ENCODE results near the gene ERG28.
A peak's percentile ranks its signal among the peaks of the same experiment; 100 is the strongest.

ERG28 gene, protein sequence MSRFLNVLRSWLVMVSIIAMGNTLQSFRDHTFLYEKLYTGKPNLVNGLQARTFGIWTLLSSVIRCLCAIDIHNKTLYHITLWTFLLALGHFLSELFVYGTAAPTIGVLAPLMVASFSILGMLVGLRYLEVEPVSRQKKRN

DNA sequence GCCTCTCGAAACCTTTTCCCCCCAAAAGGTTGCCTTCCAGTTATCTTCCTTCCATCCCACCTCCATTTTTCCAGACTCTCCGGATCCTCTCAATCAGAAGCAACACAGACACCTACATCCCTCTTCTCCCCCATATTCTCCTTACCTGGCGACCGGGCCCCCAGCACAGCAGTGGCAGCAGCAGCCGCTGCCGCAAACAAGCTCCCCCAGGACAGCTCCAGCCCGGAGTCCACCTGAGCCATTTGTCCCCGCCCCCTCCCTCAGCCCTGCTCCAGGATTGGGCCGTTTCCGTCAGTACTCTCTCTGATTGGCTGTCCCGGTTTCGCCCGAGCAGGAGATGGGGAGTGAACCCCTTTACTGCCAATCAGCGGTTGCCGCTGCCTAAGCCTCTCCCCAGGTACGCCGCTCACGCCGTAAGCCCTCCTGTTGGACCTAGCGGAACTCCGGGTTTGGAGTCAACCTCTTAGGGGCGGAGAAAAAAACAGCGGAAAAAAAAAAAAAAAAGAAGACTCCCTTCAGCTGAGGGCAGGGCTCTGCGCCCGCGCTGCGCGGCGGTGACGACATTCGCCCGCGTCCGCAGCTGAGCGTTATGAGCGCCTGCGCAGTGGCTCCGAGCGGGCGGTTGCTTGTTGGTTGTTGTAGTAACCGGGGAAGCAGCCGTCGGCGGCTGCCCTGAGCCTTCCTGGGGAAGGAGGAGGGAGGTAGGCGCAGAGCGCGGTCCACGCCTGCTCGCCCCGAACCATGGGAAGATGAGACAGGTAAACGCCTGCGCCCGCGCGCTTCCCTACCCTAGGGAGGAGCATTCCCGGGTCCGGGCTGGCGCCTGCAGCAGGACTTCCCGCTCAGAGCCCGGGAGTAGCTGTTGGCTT, at the start of gene ERG28, which contains the start of gene TTLL5:
Gene ERG28, minus strand, starts transcription at position 247 of the 869 bp plus-strand sequence. CDS start 3,374 bp downstream, outside the sequence.
Gene TTLL5, plus strand, starts transcription at position 617 of the 869 bp plus-strand sequence. CDS start 1,904 bp downstream, outside the sequence.
- Histone ChIP-seq H3K36me3 (peaks cover 43% of the 10 kb centered on the region), H3K9ac (peak within 1 kb of the TSS; percentile 81), H4K20me1 (no peaks in the 10 kb centered on the region), H3K4me2 (peak within 1 kb of the TSS; percentile 85), H3K4me1 (peaks cover 26% of the 10 kb centered on the region), H3K4me3 (peak within 1 kb of the TSS; percentile 100), H3K27me3 (no peaks in the 10 kb centered on the region), H3K27ac (peak within 1 kb of the TSS; percentile 64), H3K9me3 (no peaks in the 10 kb centered on the region)
- no peak for TF ChIP-seq Cebpa-rat (IDR thresholded peaks at IDR 0.05)

DNA sequence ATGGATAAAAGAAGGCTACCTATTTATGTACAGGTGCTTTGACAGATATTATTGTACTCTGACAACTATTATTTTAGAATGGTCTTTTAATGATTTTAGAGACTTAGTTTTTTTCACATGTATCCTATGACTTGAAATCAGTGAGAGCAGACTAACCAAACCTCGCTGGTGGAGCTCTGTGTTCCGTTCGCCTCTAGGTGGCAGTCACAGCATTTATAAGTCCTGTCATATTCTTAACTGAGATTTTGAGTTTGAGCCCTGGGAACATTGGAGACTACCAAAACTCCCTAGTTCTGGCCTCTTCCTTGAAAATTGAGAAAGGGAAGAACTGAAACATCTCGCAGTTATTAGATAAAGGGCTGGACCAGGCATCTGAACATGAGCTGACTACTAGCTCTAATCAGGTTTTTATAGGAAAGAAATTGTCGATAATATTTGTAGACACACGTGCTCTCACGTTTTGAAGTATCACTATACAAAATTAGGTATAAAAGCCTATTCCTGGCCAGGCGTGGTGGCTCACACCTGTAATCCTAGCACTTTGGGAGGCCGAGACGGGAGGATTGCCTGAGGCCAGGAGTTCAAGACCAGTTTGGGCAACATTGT, 48.6 kb upstream of the ERG28 start:
- Histone ChIP-seq H3K36me3 (peaks cover 38% of the 10 kb centered on the region), H3K9me3 (no peaks in the 10 kb centered on the region), H3K4me1 (no peaks in the 10 kb centered on the region), H4K20me1 (no peaks in the 10 kb centered on the region), H3K9ac (no peak overlapping the region), H3K27ac (no peak overlapping the region), H3K4me3 (no peak overlapping the region), H3K4me2 (no peak overlapping the region), H3K27me3 (no peaks in the 10 kb centered on the region)
- TF ChIP-seq Cebpa-rat (IDR thresholded peaks at IDR 0.05), result no peak

DNA sequence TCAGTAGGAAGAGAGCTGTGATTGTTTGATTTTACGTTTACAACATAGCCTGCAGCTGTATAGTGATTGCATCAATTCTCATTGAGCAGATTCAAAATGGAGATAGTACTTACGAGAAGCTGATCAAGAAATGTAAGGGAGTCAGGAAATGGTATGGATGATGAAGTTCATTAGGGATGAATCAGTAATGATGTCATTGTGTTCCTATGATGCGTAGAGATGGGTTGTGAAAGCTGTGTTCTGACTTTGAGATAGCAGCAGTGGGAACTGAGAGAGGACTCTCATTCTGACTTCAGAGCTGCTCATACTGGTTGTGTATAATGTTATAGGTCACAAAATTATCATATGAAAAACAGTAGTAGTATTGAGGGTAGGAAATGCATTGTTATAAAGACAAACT, 44.3 kb upstream of the ERG28 start:
- no peak for TF ChIP-seq Cebpa-rat (IDR thresholded peaks at IDR 0.05)
- no peak overlapping the region for H3K4me2 ChIP-seq
- no peaks in the 10 kb centered on the region for H3K4me1 ChIP-seq
- no peak overlapping the region for H3K4me3 ChIP-seq
- H3K27ac ChIP-seq, result no peak overlapping the region
- H4K20me1 ChIP-seq, result no peaks in the 10 kb centered on the region
- peaks cover 8% of the 10 kb centered on the region for H3K9me3 ChIP-seq
- peaks cover 73% of the 10 kb centered on the region for H3K36me3 ChIP-seq
- H3K9ac ChIP-seq, result no peak overlapping the region
- no peaks in the 10 kb centered on the region; the same call in 1 of the 2 replicates for H3K27me3 ChIP-seq

DNA sequence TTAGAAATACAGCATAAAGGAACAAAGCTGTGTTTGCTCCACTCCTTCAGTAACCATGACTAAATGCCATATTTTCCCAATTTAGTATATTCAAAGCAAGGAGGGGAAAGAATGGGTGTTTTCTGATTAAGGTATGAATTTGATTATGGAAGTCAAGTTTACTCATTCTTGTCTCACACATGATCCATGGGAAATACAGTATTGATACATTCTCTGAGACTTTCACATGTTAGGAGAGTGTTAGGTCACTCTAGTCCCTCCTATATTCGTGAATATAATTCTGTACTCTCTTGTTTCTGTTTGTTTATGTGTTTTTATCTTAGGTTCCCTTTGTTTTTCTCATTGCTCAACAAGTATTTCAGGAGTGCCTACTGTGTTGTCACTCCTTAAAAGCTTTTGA, 42.8 kb upstream of the ERG28 start:
- no peak for TF ChIP-seq Cebpa-rat (IDR thresholded peaks at IDR 0.05)
- H3K4me2 ChIP-seq, result no peak overlapping the region
- no peaks in the 10 kb centered on the region for H3K4me1 ChIP-seq
- H3K9me3 ChIP-seq, result peaks cover 9% of the 10 kb centered on the region
- no peaks in the 10 kb centered on the region; the same call in 1 of the 2 replicates for H3K27me3 ChIP-seq
- no peaks in the 10 kb centered on the region for H4K20me1 ChIP-seq
- H3K27ac ChIP-seq, result no peak overlapping the region
- H3K4me3 ChIP-seq, result no peak overlapping the region
- peaks cover 85% of the 10 kb centered on the region for H3K36me3 ChIP-seq
- no peak overlapping the region for H3K9ac ChIP-seq

DNA sequence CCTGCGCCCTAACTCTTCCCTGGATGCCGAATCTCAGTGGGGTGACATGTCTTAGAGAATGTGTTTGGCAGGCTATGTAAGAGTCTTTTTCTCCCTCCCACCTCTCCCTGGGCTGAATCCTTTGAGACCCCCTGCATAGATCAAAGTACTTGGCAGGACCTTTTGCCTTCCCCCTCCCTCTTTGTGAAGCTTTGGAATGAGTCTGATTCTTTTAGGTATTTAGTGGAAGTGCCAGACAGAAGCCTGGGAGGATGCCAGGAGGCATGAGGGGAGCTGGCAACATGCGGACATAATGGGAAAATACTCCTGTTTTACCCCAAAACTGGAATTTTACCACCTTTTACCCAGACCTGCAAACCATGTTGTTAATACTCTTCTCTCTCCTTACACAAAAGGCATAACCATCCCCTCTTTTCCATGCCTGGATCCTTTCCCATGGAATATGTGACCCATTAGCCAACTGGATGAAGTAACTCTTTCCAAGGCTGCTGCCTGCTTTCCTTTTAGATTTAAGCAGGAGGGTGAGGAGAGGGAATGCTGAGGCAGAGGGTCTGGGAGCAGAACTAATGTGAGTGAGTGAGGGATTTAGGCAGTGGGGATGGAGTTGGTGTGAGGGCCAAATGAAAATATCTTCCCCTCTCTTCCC, 42.1 kb upstream of the ERG28 start:
- peaks cover 85% of the 10 kb centered on the region for H3K36me3 ChIP-seq
- TF ChIP-seq Cebpa-rat (IDR thresholded peaks at IDR 0.05), result no peak
- no peak overlapping the region for H3K9ac ChIP-seq
- H3K4me1 ChIP-seq, result no peaks in the 10 kb centered on the region
- no peaks in the 10 kb centered on the region; the same call in 1 of the 2 replicates for H3K27me3 ChIP-seq
- H3K4me2 ChIP-seq, result no peak overlapping the region
- no peak overlapping the region for H3K27ac ChIP-seq
- H3K9me3 ChIP-seq, result peaks cover 9% of the 10 kb centered on the region
- no peaks in the 10 kb centered on the region for H4K20me1 ChIP-seq
- no peak overlapping the region for H3K4me3 ChIP-seq

DNA sequence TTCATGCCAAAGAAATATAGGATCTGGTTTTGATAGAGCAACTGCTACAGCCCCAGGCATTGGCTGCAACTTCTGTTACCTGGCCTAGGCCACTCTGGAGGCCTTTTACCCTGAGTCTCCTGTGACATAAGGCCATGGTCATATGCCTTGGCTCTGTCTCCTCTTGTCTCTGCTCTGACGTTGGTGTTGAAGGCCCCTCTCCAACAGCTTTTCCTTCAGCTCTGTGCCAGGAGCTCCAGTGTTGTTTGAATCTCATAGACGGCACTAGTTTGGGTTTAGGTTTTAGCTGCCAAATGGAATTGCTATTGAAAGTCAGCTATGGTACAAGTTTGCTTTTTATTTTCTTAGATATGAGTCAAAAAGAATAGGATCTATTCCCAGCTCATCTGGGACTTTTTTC, 41.4 kb upstream of the ERG28 start:
- H3K27ac ChIP-seq, result no peak overlapping the region
- no peak overlapping the region for H3K4me2 ChIP-seq
- H3K4me3 ChIP-seq, result no peak overlapping the region
- H3K4me1 ChIP-seq, result no peaks in the 10 kb centered on the region
- TF ChIP-seq Cebpa-rat (IDR thresholded peaks at IDR 0.05), result no peak
- H3K27me3 ChIP-seq, result no peaks in the 10 kb centered on the region; the same call in 1 of the 2 replicates
- no peak overlapping the region for H3K9ac ChIP-seq
- H3K9me3 ChIP-seq, result peaks cover 9% of the 10 kb centered on the region
- H4K20me1 ChIP-seq, result no peaks in the 10 kb centered on the region
- peaks cover 89% of the 10 kb centered on the region for H3K36me3 ChIP-seq

DNA sequence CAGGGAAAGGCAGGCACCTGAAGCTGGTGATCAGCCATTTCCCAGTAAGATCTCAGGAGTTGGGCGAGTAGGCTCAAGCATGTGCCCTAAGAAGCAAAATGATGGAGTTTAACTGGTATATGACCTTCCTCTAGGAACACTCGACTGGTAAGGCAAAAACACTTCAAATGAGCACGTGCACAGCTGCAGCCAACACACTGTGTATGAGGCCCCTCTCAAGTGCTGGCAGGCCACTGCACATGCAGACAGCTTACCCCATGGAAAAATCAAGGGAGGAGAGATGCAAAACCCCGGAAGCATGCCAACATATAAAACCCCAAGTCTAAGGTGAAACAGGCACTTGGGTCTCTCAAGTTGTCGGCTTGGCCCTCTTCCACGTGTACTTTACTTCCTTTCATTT, 39.6 kb upstream of the ERG28 start:
- H3K4me3 ChIP-seq, result no peak overlapping the region
- H3K36me3 ChIP-seq, result peaks cover 86% of the 10 kb centered on the region
- no peaks in the 10 kb centered on the region for H4K20me1 ChIP-seq
- H3K9me3 ChIP-seq, result peaks cover 11% of the 10 kb centered on the region
- TF ChIP-seq Cebpa-rat (IDR thresholded peaks at IDR 0.05), result no peak
- no peak overlapping the region for H3K4me2 ChIP-seq
- no peaks in the 10 kb centered on the region; the same call in 1 of the 2 replicates for H3K27me3 ChIP-seq
- H3K9ac ChIP-seq, result no peak overlapping the region
- no peaks in the 10 kb centered on the region for H3K4me1 ChIP-seq
- H3K27ac ChIP-seq, result no peak overlapping the region

DNA sequence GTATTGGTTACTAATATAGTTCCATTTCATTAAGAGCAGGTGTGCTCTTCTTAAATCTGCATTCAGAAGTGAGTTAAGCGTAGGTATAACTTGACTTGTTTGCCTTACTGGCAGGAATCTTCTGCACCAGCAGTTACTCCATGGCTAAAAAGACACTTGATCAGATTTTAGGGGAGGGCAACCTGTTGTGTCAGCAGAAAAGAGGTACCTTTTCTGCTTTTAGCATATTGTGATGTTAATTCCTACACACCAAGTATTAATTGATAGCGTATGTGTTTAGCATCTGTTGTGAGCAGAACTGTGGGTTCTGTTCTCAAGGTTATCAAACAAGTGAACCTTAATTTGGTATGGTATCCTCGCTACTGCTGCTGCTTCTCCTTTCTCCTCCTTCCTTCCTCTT, 38.7 kb upstream of the ERG28 start:
- no peak overlapping the region for H3K4me3 ChIP-seq
- peaks cover 86% of the 10 kb centered on the region for H3K36me3 ChIP-seq
- no peak overlapping the region for H3K4me2 ChIP-seq
- no peaks in the 10 kb centered on the region; the same call in 1 of the 2 replicates for H3K27me3 ChIP-seq
- no peak overlapping the region for H3K9ac ChIP-seq
- no peaks in the 10 kb centered on the region for H4K20me1 ChIP-seq
- no peak for TF ChIP-seq Cebpa-rat (IDR thresholded peaks at IDR 0.05)
- peaks cover 21% of the 10 kb centered on the region for H3K9me3 ChIP-seq
- H3K27ac ChIP-seq, result no peak overlapping the region
- no peaks in the 10 kb centered on the region for H3K4me1 ChIP-seq

DNA sequence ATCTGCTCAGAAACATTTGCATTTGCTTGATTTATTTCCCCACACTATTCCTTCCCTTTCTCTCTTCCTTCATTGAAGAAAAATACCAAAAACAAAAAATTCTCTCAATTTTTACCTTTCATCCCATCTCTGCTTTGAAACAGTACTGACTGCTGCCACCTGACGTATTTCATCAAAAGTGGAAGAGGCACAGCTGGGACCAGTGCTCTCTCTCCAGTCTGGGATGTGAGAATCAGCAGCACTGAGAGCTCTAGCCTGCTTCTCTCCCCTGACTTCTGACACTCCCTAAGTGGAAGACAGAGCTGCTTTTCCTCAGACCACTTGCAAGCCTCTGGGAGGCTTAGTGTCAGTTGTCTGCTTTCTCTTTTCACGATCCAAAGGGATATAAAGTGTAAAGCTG, 37.2 kb upstream of the ERG28 start:
- Histone ChIP-seq H3K27me3 (no peaks in the 10 kb centered on the region; the same call in 1 of the 2 replicates), H3K9me3 (peaks cover 34% of the 10 kb centered on the region), H3K4me2 (no peak overlapping the region), H3K27ac (no peak overlapping the region), H3K36me3 (peaks cover 86% of the 10 kb centered on the region), H4K20me1 (no peaks in the 10 kb centered on the region), H3K9ac (no peak overlapping the region), H3K4me1 (no peaks in the 10 kb centered on the region), H3K4me3 (no peak overlapping the region)
- no peak for TF ChIP-seq Cebpa-rat (IDR thresholded peaks at IDR 0.05)
